K562 (cell line): ENCODE results near the gene GRSF1. TPM values are rescaled to one million over a fixed set of nuclear protein-coding genes. Genes with fewer than 3 reads are reported as not detected.

Source experiments
- ATAC-seq: fragments of 200-7000 bp; cut with Tn5 transposase; 3 replicates; pipeline ENCODE4 v1.9.1; 2020; ENCODE audit warnings: moderate library complexity
- BruUV-seq: library from RNA; stranded (reverse); fragments of 400-500 nt; replicated peaks from 2 replicates; lab custom pipeline; 2021; lab: Mats Ljungman, UMichigan
- CTCF ChIA-PET: fragments of 300-600 bp; formaldehyde crosslinking; extraction: SDS; loops from one replicate; lab custom pipeline; 2021; ENCODE audit warnings: low intra/inter-chr PET ratio; lab: Yijun Ruan, JAX
- POLR2A ChIA-PET: fragments of 300-600, 350-650 bp; sonication (Branson Sonifier 250); formaldehyde crosslinking; extraction: SDS; loops from one replicate; lab custom pipeline; 2021; ENCODE audit warnings: antibody characterized with exemption, inconsistent platforms; lab: Yijun Ruan, JAX
- DNase-seq, 4 experiments: peaks; one replicate each; pipeline versions ENCODE4 v3.0.0 to v3.0.0-alpha.2; 2011 to 2018; ENCODE audit warnings: low spot score in 3 of 4, mixed read lengths in 3 of 4; ENCODE audit errors: extremely low read depth in 1 of 4
- FAIRE-seq: peaks from 2 replicates; lab custom pipeline; 2011; peaks lifted over from hg19 to GRCh38; lab: Jason Lieb, UNC
- H2AFZ ChIP-seq: 2 replicates; pipeline ENCODE4 v1.6.0; 2011; ENCODE audit warnings: low read depth, low read length, control low read depth, inconsistent platforms
- H3K27ac ChIP-seq: fragments of 200-600 bp; 3 replicates; pipeline ENCODE4 v1.8.0; 2011; ENCODE audit warnings: low read depth, mild to moderate bottlenecking, control low read depth, inconsistent platforms, low read length, moderate library complexity, mixed read lengths; ENCODE audit errors: extremely low read depth
- H3K27me3 ChIP-seq, 2 experiments: fragments of 300-600 bp in 1 of 2; 2 replicates in 1 of 2; 3 replicates in 1 of 2; pipeline versions ENCODE4 v1.6.0 to v1.8.0; 2011; ENCODE audit warnings: inconsistent platforms in 2 of 2, low read length in 2 of 2, mild to moderate bottlenecking in 1 of 2, mixed read lengths in 1 of 2, moderate library complexity in 1 of 2; ENCODE audit not compliant: control insufficient read depth in 2 of 2, insufficient read depth in 2 of 2
- H3K36me3 ChIP-seq: fragments of 300-600 bp; 3 replicates; pipeline ENCODE4 v1.8.0; 2011; ENCODE audit warnings: mild to moderate bottlenecking, low read length, inconsistent platforms; ENCODE audit not compliant: control insufficient read depth, insufficient read depth
- H3K4me1 ChIP-seq, 2 experiments: fragments of 200-600 bp in 1 of 2; replicated peaks in 1 of 2; 2 replicates in 1 of 2; 3 replicates in 1 of 2; pipeline versions ENCODE4 v1.5.1 to v1.8.0; 2011; ENCODE audit warnings: inconsistent platforms in 2 of 2, low read length in 2 of 2, mild to moderate bottlenecking in 1 of 2, mixed read lengths in 1 of 2, moderate library complexity in 1 of 2; ENCODE audit not compliant: control insufficient read depth in 2 of 2, insufficient read depth in 2 of 2
- H3K4me2 ChIP-seq: 2 replicates; pipeline ENCODE4 v1.6.1; 2011; ENCODE audit warnings: low read length, control low read depth, inconsistent platforms, mixed read lengths; ENCODE audit not compliant: insufficient read depth
- H3K4me3 ChIP-seq: fragments of 200-600 bp; sonication (generic), shearing (Covaris generic); 2 replicates; pipeline ENCODE4 v1.5.1; 2016; ENCODE audit warnings: control low read depth, inconsistent platforms
- H3K79me2 ChIP-seq: fragments of 200-600 bp; 3 replicates; pipeline ENCODE4 v1.8.0; 2011; ENCODE audit warnings: low read length, inconsistent platforms; ENCODE audit not compliant: control insufficient read depth, insufficient read depth
- H3K9ac ChIP-seq, 2 experiments: 2 replicates each; pipeline versions ENCODE4 v1.6.0 to v1.6.1; 2011; ENCODE audit warnings: low read depth in 2 of 2, low read length in 2 of 2, control low read depth in 1 of 2, inconsistent platforms in 1 of 2, mild to moderate bottlenecking in 1 of 2, mixed read lengths in 1 of 2; ENCODE audit not compliant: insufficient read depth in 1 of 2
- H3K9me1 ChIP-seq: one replicate; pipeline ENCODE4 v1.6.0; 2011; ENCODE audit warnings: inconsistent platforms, mild to moderate bottlenecking, low read length, moderate library complexity; ENCODE audit not compliant: control insufficient read depth, insufficient read depth
- H3K9me3 ChIP-seq: replicated peaks from 2 replicates; pipeline ENCODE4 v1.5.1; 2011; ENCODE audit warnings: low read depth, low read length, inconsistent platforms; ENCODE audit not compliant: control insufficient read depth, insufficient read depth
- H4K20me1 ChIP-seq: replicated peaks from 2 replicates; pipeline ENCODE4 v1.6.1; 2011; ENCODE audit warnings: low read length, inconsistent platforms, mixed read lengths; ENCODE audit not compliant: control insufficient read depth, insufficient read depth
- ATF6 ChIP-seq: sonication (generic); formaldehyde crosslinking; IDR thresholded peaks from 2 replicates; pipeline ENCODE4 v1.4.0; 2020; ENCODE audit warnings: mild to moderate bottlenecking, missing genetic modification reagents
- GATAD2B ChIP-seq: fragments of 450-650 bp; IDR thresholded peaks from 2 replicates; pipeline ENCODE4 v1.6.1; 2017; ENCODE audit warnings: mild to moderate bottlenecking, borderline replicate concordance
- KDM4B ChIP-seq, 2 experiments: fragments of 450-650 bp in 1 of 2; sonication (generic) in 1 of 2; IDR thresholded peaks; 2 replicates each; pipeline ENCODE4 v1.6.1; 2016 to 2017; ENCODE audit warnings: borderline replicate concordance in 2 of 2, antibody characterized with exemption in 1 of 2, low read depth in 1 of 2, mild to moderate bottlenecking in 1 of 2
- NFIC ChIP-seq: fragments of 450-650 bp; IDR thresholded peaks from 2 replicates; pipeline ENCODE4 v1.6.1; 2017; ENCODE audit warnings: mild to moderate bottlenecking, inconsistent platforms
- NFXL1 ChIP-seq: fragments of 450-650 bp; formaldehyde crosslinking; IDR thresholded peaks from 2 replicates; pipeline ENCODE4 v1.4.0; 2021; ENCODE audit warnings: mild to moderate bottlenecking
- NR2F6 ChIP-seq: fragments of 450-650 bp; formaldehyde crosslinking; IDR thresholded peaks from 2 replicates; pipeline ENCODE4 v1.4.0; 2020; ENCODE audit warnings: mild to moderate bottlenecking
- PHB2 ChIP-seq: fragments of 450-650 bp; IDR thresholded peaks from 2 replicates; pipeline ENCODE4 v1.6.1; 2017; ENCODE audit warnings: low read depth
- RAD21 ChIP-seq, 2 experiments: fragments of 250-450 bp in 1 of 2; fragments of 450-650 bp in 1 of 2; sonication (Bioruptor Pico) in 1 of 2; formaldehyde crosslinking in 1 of 2; IDR thresholded peaks in 1 of 2; conservative IDR thresholded peaks in 1 of 2; 2 replicates each; pipeline versions ENCODE4 v1.4.0 to v1.8.0; 2020 to 2022; ENCODE audit warnings: mild to moderate bottlenecking in 2 of 2, moderate library complexity in 1 of 2
- RBM34 ChIP-seq: fragments of 200-400 bp; formaldehyde crosslinking; IDR thresholded peaks from 2 replicates; pipeline ENCODE4 v1.6.1; 2018; ENCODE audit warnings: low read length, borderline replicate concordance; ENCODE audit not compliant: insufficient read depth
- SPI1 ChIP-seq: IDR thresholded peaks from 2 replicates; pipeline ENCODE4 v1.6.1; 2011; ENCODE audit warnings: low read depth, low read length, control low read depth, borderline replicate concordance
- TCF7L2 ChIP-seq: fragments of 150-350 bp; IDR thresholded peaks from 2 replicates; pipeline ENCODE4 v1.6.1; 2016; ENCODE audit warnings: low read depth, mild to moderate bottlenecking, low read length, moderate library complexity
- TEAD2 ChIP-seq: fragments of 450-650 bp; IDR thresholded peaks from 2 replicates; pipeline ENCODE4 v1.6.1; 2016; ENCODE audit warnings: missing genetic modification characterization, control low read depth, missing compliant biosample characterization
- ZNF398 ChIP-seq: fragments of 250-450 bp; sonication (Bioruptor Pico); IDR thresholded peaks from 2 replicates; pipeline ENCODE4 v1.8.0; 2021; ENCODE audit warnings: moderate library complexity, mild to moderate bottlenecking, inconsistent platforms
- ZNF41 ChIP-seq: fragments of 250-450 bp; sonication (Bioruptor Pico); conservative IDR thresholded peaks from 2 replicates; pipeline ENCODE4 v1.4.0; 2020; ENCODE audit warnings: mild to moderate bottlenecking
- WGBS: fragments of 100-300 bp; shearing (Covaris generic); methylation state at CpG from one replicate; pipeline ENCODE4 v1.1.6; 2016; ENCODE audit warnings: low coverage, mixed read lengths; ENCODE audit not compliant: insufficient coverage; ENCODE audit errors: missing lambda C conversion rate; 5-methylcytosine and 5-hydroxymethylcytosine counted together
- in situ Hi-C: fragments of 300-500 bp; cut with MboI; formaldehyde crosslinking; loops from 4 replicates; pipeline ENCODE4 v1.15.0; 2018; ENCODE audit warnings: inconsistent platforms, mixed read lengths
- intact Hi-C: fragments of 100-400 bp; cut with micrococcal nuclease; formaldehyde crosslinking; loops from 2 replicates; pipeline ENCODE4 v1.14.2; 2022
- polyA plus RNA-seq, 8 experiments: library from polyadenylated mRNA; depleted of rRNA in 4 of 8; stranded (reverse) in 5 of 8; unstranded in 3 of 8; fragments of >200 nt; fragmentation: Nextera tagmentation in 2 of 8; fragmentation: Illumina TruSeq in 1 of 8; extraction: Ambion mirVana in 2 of 8; extraction: Trizol in 1 of 8; gene quantifications; 2 replicates each; pipeline versions ENCODE4 v1.2.1 to v1.2.3, GENCODE V29; 2011 to 2014; ENCODE audit warnings: inconsistent platforms in 1 of 8, missing spikeins in 1 of 8
- total RNA-seq, 7 experiments: library from RNA; depleted of rRNA in 6 of 7; stranded (reverse); fragments of >200 nt in 6 of 7; fragmentation: Illumina TruSeq in 2 of 7; extraction: Trizol in 2 of 7; gene quantifications; 2 replicates each; pipeline versions ENCODE4 v1.2.1 to v1.2.3, GENCODE V29; 2011 to 2021; ENCODE audit warnings: low replicate concordance in 1 of 7

The GRSF1 gene
- total and polyA plus RNA-seq, 9 of the 15 experiments (the other 6 are each of a cell fraction or from before 2014, with no cell fraction given) = 33.0 to 105 (median 76.0) TPM

- CTCF ChIA-PET = no interaction called here
- WGBS = 56% methylated on average over 3 of the region's 3 CpGs
These were observed 33.5 kb upstream of the GRSF1 start for GRCh38 chr4:70873216-70873615.

GRCh38 chr4:70868778-70869177 lies 29.1 kb upstream of the GRSF1 start:
- H3K9ac ChIP-seq = no peak overlapping the region
- H3K27me3 ChIP-seq = no peaks in the 10 kb centered on the region
- no peak overlapping the region for H2AFZ ChIP-seq
- FAIRE-seq (no peak), ATAC-seq (no peak), DNase-seq (no peak)
- H3K27ac ChIP-seq = no peak overlapping the region
- BruUV-seq = no TSS peak
- CTCF ChIA-PET = no interaction called here
- H3K9me1 ChIP-seq = no peaks in the 10 kb centered on the region
- no peaks in the 10 kb centered on the region for H4K20me1 ChIP-seq
- H3K4me3 ChIP-seq = no peak overlapping the region
- H3K9me3 ChIP-seq = no peaks in the 10 kb centered on the region
- no peaks in the 10 kb centered on the region for H3K79me2 ChIP-seq
- in situ Hi-C loops = no loop called here
- POLR2A ChIA-PET = no interaction called here
- no peak overlapping the region for H3K4me2 ChIP-seq
- intact Hi-C loops = no loop called here
- no peaks in the 10 kb centered on the region for H3K36me3 ChIP-seq
- peaks cover 0 to 2% of the 10 kb centered on the region in 2 experiments; a peak in 2 of 5 replicates for H3K4me1 ChIP-seq
- TF ChIP-seq RAD21 (CRISPR knock-in tag; conservative IDR thresholded peaks at IDR 0.05 in 1 of 2, IDR thresholded peaks at IDR 0.05 in 1 of 2) = no peak
- no peak for TF ChIP-seq GATAD2B
- no peak for TF ChIP-seq RBM34
- TF ChIP-seq ATF6 = no peak
- TF ChIP-seq NR2F6 (CRISPR knock-in tag) = no peak
- TF ChIP-seq ZNF398 (CRISPR knock-in tag) = no peak
- TF ChIP-seq TEAD2 = no peak
- no peak for TF ChIP-seq NFXL1 (CRISPR knock-in tag)
- no peak for TF ChIP-seq TCF7L2
- TF ChIP-seq, all 486 proteins: peak for 0

More at GRCh38 chr4:70873216-70873615, 33.5 kb upstream of the GRSF1 start:
- POLR2A ChIA-PET = no interaction called here
- Histone ChIP-seq H3K27me3 (no peaks in the 10 kb centered on the region), H2AFZ (peak overlapping the region; percentile 46; the same call in 1 of the 2 replicates), H3K9me1 (no peaks in the 10 kb centered on the region), H3K9me3 (no peaks in the 10 kb centered on the region), H3K9ac (no peak overlapping the region), H3K4me2 (no peak overlapping the region), H3K27ac (no peak overlapping the region), H3K79me2 (no peaks in the 10 kb centered on the region), H3K4me3 (no peak overlapping the region), H4K20me1 (no peaks in the 10 kb centered on the region), H3K36me3 (no peaks in the 10 kb centered on the region), H3K4me1 (peaks cover 0 to 8% of the 10 kb centered on the region in 2 experiments; a peak in 3 of 5 replicates)
- in situ Hi-C loops = no loop called here
- DNase-seq (no peak), FAIRE-seq (no peak), ATAC-seq (no peak)
- TF ChIP-seq NFIC (no peak), SPI1 (peak; percentile 77), PHB2 (no peak), ZNF41 (no peak), KDM4B (IDR thresholded peaks at IDR 0.05; ENCODE audit: borderline replicate concordance in 2 of 2, low read depth in 1 of 2) (no peak)
- no TSS peak for BruUV-seq
- intact Hi-C loops = no loop called here
